Spinal cord (tissue), 10 donors: ENCODE results near the gene WDPCP. TPM values are rescaled to one million over a fixed set of nuclear protein-coding genes. Genes with fewer than 3 reads are reported as not detected.
"Not testable (repeated sequence)": the region's sequence is repeated elsewhere in the genome, so short reads cannot be mapped to it uniquely, and the experiment has no call there.

Source experiments
- DNase-seq, 6 donors: peaks; one replicate each; pipeline versions ENCODE4 v3.0.0 to v3.0.0-alpha.2; 2013 to 2015; ENCODE audit warnings: low spot score in 6 of 6, low read depth in 4 of 6
- H3K27ac ChIP-seq: one replicate; pipeline ENCODE4 v1.5.1; 2013; ENCODE audit warnings: low read depth, low read length, control low read depth
- H3K27me3 ChIP-seq: one replicate; pipeline ENCODE4 v1.6.1; 2013; ENCODE audit warnings: low read length; ENCODE audit not compliant: control insufficient read depth, insufficient read depth
- H3K36me3 ChIP-seq: one replicate; pipeline ENCODE4 v1.6.1; 2013; ENCODE audit warnings: low read length; ENCODE audit not compliant: control insufficient read depth, insufficient read depth
- H3K4me1 ChIP-seq: one replicate; pipeline ENCODE4 v1.6.1; 2013; ENCODE audit warnings: low read length; ENCODE audit not compliant: control insufficient read depth, insufficient read depth
- H3K4me3 ChIP-seq: one replicate; pipeline ENCODE4 v1.5.1; 2013; ENCODE audit warnings: low read depth, low read length, control low read depth
- H3K9me3 ChIP-seq: one replicate; pipeline ENCODE4 v1.6.1; 2013; ENCODE audit warnings: low read length; ENCODE audit not compliant: control insufficient read depth, insufficient read depth
- WGBS: methylation state at CpG from one replicate; pipeline ENCODE4 v1.1.5; 2013; ENCODE audit warnings: missing lambda C conversion rate; ENCODE audit not compliant: insufficient coverage; 5-methylcytosine and 5-hydroxymethylcytosine counted together
- long read RNA-seq, 4 donors: transcript quantifications; one replicate each; lab custom pipeline, GENCODE V29; 2026
- polyA plus RNA-seq, 2 donors: library from polyadenylated mRNA; unstranded; fragments of 120-200 nt; gene quantifications; one replicate each; pipeline ENCODE4 v1.2.1, GENCODE V29; 2013; ENCODE audit not compliant: insufficient read length in 2 of 2
- total RNA-seq, 2 donors: library from RNA; depleted of rRNA in 1 of 2; stranded (reverse); fragments of 120-200 nt in 1 of 2; fragments of >200 nt in 1 of 2; gene quantifications; one replicate each; pipeline versions ENCODE4 v1.2.3 to v1.2.4, GENCODE V29; 2013 to 2014
- donor health status: healthy.

WDPCP gene, protein sequence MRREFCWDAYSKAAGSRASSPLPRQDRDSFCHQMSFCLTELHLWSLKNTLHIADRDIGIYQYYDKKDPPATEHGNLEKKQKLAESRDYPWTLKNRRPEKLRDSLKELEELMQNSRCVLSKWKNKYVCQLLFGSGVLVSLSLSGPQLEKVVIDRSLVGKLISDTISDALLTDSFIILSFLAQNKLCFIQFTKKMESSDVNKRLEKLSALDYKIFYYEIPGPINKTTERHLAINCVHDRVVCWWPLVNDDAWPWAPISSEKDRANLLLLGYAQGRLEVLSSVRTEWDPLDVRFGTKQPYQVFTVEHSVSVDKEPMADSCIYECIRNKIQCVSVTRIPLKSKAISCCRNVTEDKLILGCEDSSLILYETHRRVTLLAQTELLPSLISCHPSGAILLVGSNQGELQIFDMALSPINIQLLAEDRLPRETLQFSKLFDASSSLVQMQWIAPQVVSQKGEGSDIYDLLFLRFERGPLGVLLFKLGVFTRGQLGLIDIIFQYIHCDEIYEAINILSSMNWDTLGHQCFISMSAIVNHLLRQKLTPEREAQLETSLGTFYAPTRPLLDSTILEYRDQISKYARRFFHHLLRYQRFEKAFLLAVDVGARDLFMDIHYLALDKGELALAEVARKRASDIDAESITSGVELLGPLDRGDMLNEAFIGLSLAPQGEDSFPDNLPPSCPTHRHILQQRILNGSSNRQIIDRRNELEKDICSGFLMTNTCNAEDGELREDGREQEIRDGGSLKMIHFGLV
- total RNA-seq (10 to 100 TPM; 18.2 to 40.1 TPM), polyA plus RNA-seq (10 to 100 TPM in 1 of 2 donors, 1 to 10 TPM in 1; 9.6 to 10.1 TPM)
- long read RNA-seq, donor 1, partial matches to known transcripts = 401 of 725 reads
- long read RNA-seq, donor 1, other reads (novel, unspliced or antisense) = 322 of 725 reads
- long read RNA-seq, donor 2, partial matches to known transcripts = 240 of 304 reads
- long read RNA-seq, donor 2, other reads (novel, unspliced or antisense) = 64 of 304 reads
- long read RNA-seq, donor 3, partial matches to known transcripts = 0 of 1 reads
- long read RNA-seq, donor 3, other reads (novel, unspliced or antisense) = 0 of 1 reads
- long read RNA-seq, donor 4 = 0 reads

DNA sequence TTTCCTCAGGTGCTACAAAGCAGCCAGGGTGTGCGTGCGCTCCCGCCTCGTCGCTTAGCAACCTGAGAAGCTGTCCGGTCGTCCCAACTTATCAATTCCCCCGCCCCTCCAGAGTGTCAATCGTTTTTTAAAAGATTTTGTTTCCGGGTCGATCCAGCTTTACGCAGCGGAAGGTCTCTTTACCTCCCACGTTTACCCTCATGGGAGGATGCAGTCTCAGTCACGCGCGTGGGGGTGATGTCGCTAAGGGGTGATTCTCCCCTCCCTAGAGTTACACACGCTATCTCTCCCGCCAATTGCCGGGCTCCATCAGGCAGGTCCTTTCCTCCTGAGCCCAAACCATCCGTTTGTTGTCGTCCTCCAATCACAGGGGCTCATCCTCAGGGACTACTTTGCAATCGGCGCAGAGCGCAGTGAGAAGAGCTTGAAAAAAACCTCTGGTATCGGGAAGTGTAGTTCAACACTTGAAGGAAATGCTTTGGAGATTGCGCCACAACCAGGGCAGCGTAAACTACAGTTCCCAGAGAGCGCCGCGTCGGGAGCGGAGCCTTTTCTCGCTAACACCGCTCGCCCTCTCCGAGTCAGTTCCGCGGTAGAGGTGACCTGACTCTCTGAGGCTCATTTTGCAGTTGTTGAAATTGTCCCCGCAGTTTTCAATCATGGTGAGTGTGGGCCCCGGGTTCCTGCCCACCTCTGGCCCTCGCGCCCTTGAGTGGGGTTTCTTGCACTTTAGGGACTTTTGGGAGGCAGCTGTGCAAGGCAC is at the start of gene WDPCP, which contains the start of gene MDH1:
Gene WDPCP (minus strand): TSS at position 93 of the 763 bp plus-strand sequence. CDS start 206 bp downstream, outside the sequence.
Gene MDH1 (plus strand): TSS at position 579 of the 763 bp plus-strand sequence. CDS start 81 bp downstream, at position 660.
- no peaks in the 10 kb centered on the region for H3K9me3 ChIP-seq
- H3K27me3 ChIP-seq = no peaks in the 10 kb centered on the region
- H3K36me3 ChIP-seq = no peaks in the 10 kb centered on the region
- peaks cover 7% of the 10 kb centered on the region for H3K4me1 ChIP-seq
- under 1% methylated on average over 40 of the region's 44 CpGs for WGBS
- peak within 1 kb of the TSS; percentile 97 for H3K27ac ChIP-seq
- DNase-seq = peak; percentile 94 to 99 (median 98)
- peak within 1 kb of the TSS; percentile 99 for H3K4me3 ChIP-seq

- Histone ChIP-seq H3K27ac (no peak overlapping the region), H3K4me3 (no peak overlapping the region), H3K4me1 (no peaks in the 10 kb centered on the region), H3K36me3 (no peaks in the 10 kb centered on the region), H3K27me3 (no peaks in the 10 kb centered on the region), H3K9me3 (peaks cover 5% of the 10 kb centered on the region)
- no CpG with 5 or more reads among the region's 2 CpGs for WGBS
- no peak for DNase-seq
These were observed 44.1 kb upstream of the WDPCP start for GRCh38 chr2:63632382-63632781.

GRCh38 chr2:63631501-63631900 is 43.2 kb upstream of the WDPCP start:
- no peak for DNase-seq
- H3K36me3 ChIP-seq = no peaks in the 10 kb centered on the region
- no peak overlapping the region for H3K4me3 ChIP-seq
- H3K27ac ChIP-seq = no peak overlapping the region
- no peaks in the 10 kb centered on the region for H3K27me3 ChIP-seq
- no peaks in the 10 kb centered on the region for H3K4me1 ChIP-seq
- no CpG with 5 or more reads among the region's 1 CpG for whole genome bisulfite sequencing
- H3K9me3 ChIP-seq = peaks cover 5% of the 10 kb centered on the region

GRCh38 chr2:63628403-63628942 is 40.2 kb upstream of the WDPCP start:
- no CpG with 5 or more reads among the region's 1 CpG for WGBS

GRCh38 chr2:63627866-63628265 is 39.6 kb upstream of the WDPCP start:
- Histone ChIP-seq H3K27ac (no peak overlapping the region), H3K4me1 (no peaks in the 10 kb centered on the region), H3K4me3 (no peak overlapping the region), H3K9me3 (peaks cover under 1% of the 10 kb centered on the region), H3K27me3 (no peaks in the 10 kb centered on the region), H3K36me3 (no peaks in the 10 kb centered on the region)
- no peak for DNase-seq
- WGBS = 95% methylated on average over 9 of the region's 15 CpGs

More at GRCh38 chr2:63628403-63628942, 40.2 kb upstream of the WDPCP start:
- Histone ChIP-seq H3K9me3 (peaks cover 4% of the 10 kb centered on the region), H3K36me3 (no peaks in the 10 kb centered on the region), H3K4me3 (no peak overlapping the region), H3K27me3 (no peaks in the 10 kb centered on the region), H3K27ac (no peak overlapping the region), H3K4me1 (no peaks in the 10 kb centered on the region)
- no peak for DNase-seq

- not testable (repeated sequence) for H3K4me1 ChIP-seq, H3K4me3 ChIP-seq, H3K36me3 ChIP-seq, H3K27me3 ChIP-seq, H3K9me3 ChIP-seq, DNase-seq, H3K27ac ChIP-seq
- WGBS = no CpG with 5 or more reads among the region's 2 CpGs
These were observed 35.5 kb upstream of the WDPCP start for GRCh38 chr2:63623763-63624162.

- no peak for DNase-seq
- Histone ChIP-seq H3K27ac (no peak overlapping the region), H3K36me3 (no peaks in the 10 kb centered on the region), H3K4me1 (no peaks in the 10 kb centered on the region), H3K9me3 (no peaks in the 10 kb centered on the region), H3K27me3 (no peaks in the 10 kb centered on the region), H3K4me3 (no peak overlapping the region)
- WGBS = 97% methylated on average over 28 of the region's 31 CpGs
These were observed 34.5 kb upstream of the WDPCP start for GRCh38 chr2:63622751-63623150.

DNA sequence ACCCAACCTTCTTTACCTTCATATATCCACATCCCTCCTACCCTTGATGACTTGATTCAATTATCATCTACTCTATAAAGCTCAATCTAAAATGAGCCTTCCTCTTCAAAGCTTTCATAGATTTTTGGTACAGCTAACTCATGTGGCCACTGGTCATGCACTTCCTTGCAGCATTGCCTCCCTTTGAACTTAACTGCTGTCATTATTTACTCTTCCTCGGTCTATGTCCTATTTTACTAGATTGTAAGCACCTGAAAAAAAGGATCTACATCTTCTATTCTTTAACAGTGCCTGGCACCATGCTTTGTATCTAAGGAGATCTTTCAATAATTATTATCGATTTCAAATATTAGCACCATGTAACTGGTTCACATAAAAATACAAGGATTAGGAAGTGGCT is 31.1 kb upstream of the WDPCP start:
- Histone ChIP-seq H3K4me3 (no peak overlapping the region), H3K9me3 (no peaks in the 10 kb centered on the region), H3K36me3 (no peaks in the 10 kb centered on the region), H3K27me3 (no peaks in the 10 kb centered on the region), H3K27ac (no peak overlapping the region), H3K4me1 (no peaks in the 10 kb centered on the region)
- no peak for DNase-seq
- WGBS = 80% methylated on average over 1 of the region's 2 CpGs
